Tibial artery (tissue), 4 donors: Measurements from ENCODE around the gene SERPINB6.

Experiments
- DNase-seq, 2 donors: peaks; one replicate each; pipeline ENCODE4 v3.0.0-alpha.2; 2019
- H3K27ac ChIP-seq, 2 donors: fragments of 200-600 bp; sonication (generic) in 1 of 2; 1 replicate in 1 of 2; 2 replicates in 1 of 2; pipeline ENCODE4 v1.5.1; 2018 to 2019; ENCODE audit warnings: mild to moderate bottlenecking in 1 of 2
- H3K27me3 ChIP-seq, 2 donors: fragments of 200-600 bp; sonication (generic) in 1 of 2; one replicate each; pipeline versions ENCODE4 v1.5.1 to v1.6.0; 2016 to 2019
- H3K36me3 ChIP-seq, 3 donors: fragments of 200-600 bp; sonication (generic) in 2 of 3; one replicate each; pipeline ENCODE4 v1.5.1; 2016 to 2019; ENCODE audit warnings: mild to moderate bottlenecking in 2 of 3
- H3K4me1 ChIP-seq, 4 donors: fragments of 200-600 bp; sonication (generic) in 2 of 4; 1 replicate in 3 of 4; 2 replicates in 1 of 4; pipeline ENCODE4 v1.5.1; 2016 to 2019
- H3K4me3 ChIP-seq, 2 donors: fragments of 200-600 bp; sonication (generic) in 1 of 2; 1 replicate in 1 of 2; 2 replicates in 1 of 2; pipeline ENCODE4 v1.5.1; 2018 to 2019; ENCODE audit warnings: mild to moderate bottlenecking in 2 of 2
- H3K9me3 ChIP-seq, 3 donors: fragments of 200-600 bp; sonication (generic) in 1 of 3; one replicate each; pipeline ENCODE4 v1.5.1; 2016 to 2019
- intact Hi-C: fragments of 100-400 bp; cut with DNase I; formaldehyde crosslinking; loops from one replicate; pipeline ENCODE4 v1.15.0; 2023; ENCODE audit warnings: low total_unique reads
- TF ChIP-seq, protein P1 (sequence below), 2 experiments: fragments of 200-600 bp in 1 of 2; fragments of 450-650 bp in 1 of 2; IDR thresholded peaks; one replicate each; pipeline ENCODE4 v1.5.1; 2017 to 2019; ENCODE audit warnings: antibody characterized with exemption in 2 of 2, mild to moderate bottlenecking in 1 of 2, moderate library complexity in 1 of 2

The SERPINB6 gene

DNA sequence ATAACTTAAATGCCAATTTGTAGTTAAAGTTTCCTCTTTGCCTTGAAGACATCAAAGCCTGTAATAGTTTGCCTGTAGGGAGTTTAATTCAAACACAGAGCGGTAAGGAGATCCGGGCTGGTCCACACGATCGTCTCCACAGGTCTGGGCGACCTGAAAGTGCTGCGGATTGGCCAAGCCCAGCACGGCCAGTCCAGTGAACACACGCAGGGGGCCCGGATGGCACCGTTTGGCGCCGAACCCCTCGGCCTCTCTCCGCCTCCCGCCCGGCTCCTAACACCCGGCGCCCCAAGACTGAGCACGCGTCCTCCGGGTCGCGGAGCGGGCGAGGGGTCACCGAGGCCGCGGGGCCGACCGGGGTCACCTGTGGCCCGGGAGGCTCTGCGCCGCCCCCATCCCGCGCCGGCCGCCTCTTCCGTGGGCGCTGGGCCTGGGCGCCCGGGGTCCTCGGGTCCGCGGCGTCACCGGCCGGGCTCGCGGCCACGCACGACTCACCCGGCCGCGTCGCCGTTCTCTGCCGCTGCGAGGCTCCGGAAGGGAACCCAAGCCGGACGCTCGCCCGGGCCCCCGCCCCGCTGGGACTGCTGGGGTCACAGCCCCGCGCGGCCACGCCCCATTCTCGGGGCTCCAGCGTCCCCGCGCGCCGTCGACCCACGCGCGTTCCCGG is 481 bp downstream of the SERPINB6 start:
- DNase-seq: peak; percentile 68 to 90
- Histone ChIP-seq H3K36me3 (peaks cover 0 to 6% (median 0%) of the 10 kb centered on the region in 3 donors), H3K27me3 (no peaks in the 10 kb centered on the region), H3K27ac (peak overlapping the region; percentile 94 to 98), H3K4me1 (peaks cover 0 to 37% (median 8%) of the 10 kb centered on the region in 4 donors), H3K4me3 (peak overlapping the region; percentile 67 to 88), H3K9me3 (no peaks in the 10 kb centered on the region)
- intact Hi-C loops: no loop called here
- TF ChIP-seq, protein P1, sequence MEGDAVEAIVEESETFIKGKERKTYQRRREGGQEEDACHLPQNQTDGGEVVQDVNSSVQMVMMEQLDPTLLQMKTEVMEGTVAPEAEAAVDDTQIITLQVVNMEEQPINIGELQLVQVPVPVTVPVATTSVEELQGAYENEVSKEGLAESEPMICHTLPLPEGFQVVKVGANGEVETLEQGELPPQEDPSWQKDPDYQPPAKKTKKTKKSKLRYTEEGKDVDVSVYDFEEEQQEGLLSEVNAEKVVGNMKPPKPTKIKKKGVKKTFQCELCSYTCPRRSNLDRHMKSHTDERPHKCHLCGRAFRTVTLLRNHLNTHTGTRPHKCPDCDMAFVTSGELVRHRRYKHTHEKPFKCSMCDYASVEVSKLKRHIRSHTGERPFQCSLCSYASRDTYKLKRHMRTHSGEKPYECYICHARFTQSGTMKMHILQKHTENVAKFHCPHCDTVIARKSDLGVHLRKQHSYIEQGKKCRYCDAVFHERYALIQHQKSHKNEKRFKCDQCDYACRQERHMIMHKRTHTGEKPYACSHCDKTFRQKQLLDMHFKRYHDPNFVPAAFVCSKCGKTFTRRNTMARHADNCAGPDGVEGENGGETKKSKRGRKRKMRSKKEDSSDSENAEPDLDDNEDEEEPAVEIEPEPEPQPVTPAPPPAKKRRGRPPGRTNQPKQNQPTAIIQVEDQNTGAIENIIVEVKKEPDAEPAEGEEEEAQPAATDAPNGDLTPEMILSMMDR (IDR thresholded peaks at IDR 0.05): no peak

DNA sequence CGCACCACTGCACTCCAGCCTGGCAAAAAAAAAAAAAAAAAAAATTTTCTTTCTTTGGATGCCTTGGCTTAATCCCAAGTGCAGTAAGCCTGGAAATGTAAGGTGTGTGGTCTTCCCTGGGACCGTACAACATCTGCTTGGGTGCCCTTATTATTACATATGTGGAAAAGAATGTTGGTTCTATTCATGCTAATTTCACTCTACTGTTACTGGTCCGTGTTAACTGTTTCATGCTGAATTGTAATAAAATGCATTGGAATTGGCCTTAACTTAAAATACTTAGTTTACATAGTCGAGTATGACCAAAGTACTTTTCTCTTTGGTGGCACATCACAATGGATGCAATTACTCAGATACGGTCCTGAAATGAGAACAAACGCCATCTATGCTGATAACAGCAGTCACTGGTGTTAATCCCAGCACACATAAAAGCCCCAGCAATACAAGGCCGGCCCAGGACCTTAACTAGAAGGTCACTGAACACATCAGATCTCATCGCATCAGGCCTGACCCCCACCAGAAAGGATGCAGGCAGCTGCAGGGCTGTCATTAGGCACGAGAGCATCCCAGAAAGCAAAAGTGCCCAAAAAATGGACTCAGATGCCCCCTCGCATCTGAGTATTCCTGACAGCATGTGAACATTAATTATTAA is 1.2 kb downstream of the SERPINB6 start:
- H3K27me3 ChIP-seq: no peaks in the 10 kb centered on the region
- peaks cover 0 to 6% (median 0%) of the 10 kb centered on the region in 3 donors for H3K36me3 ChIP-seq
- H3K4me3 ChIP-seq: peak overlapping the region; percentile 67 to 88
- intact Hi-C loops: no loop called here
- H3K9me3 ChIP-seq: no peaks in the 10 kb centered on the region
- peak overlapping the region; percentile 94 to 98 for H3K27ac ChIP-seq
- peaks cover 0 to 37% (median 8%) of the 10 kb centered on the region in 4 donors for H3K4me1 ChIP-seq
- TF ChIP-seq, protein P1 (IDR thresholded peaks at IDR 0.05): no peak
- DNase-seq: no peak

DNA sequence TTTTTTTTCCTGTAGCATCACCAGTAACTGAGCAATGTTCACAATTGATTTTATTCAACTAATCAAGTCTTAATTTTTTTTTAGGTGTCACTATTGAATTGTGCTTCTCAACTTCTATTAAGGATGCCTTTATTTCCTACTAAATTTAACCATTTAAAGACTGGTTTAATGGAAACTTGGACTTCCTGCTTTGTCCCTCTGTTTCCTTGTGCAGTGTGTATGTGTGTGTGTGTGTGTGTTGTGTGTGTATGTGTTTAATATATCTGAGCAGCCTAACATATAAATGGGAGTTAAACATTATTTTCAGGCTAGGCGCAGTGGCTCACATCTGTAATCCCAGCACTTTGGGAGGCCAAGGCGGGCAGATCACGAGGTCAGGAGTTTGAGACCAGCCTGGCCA is 1.8 kb downstream of the SERPINB6 start:
- Histone ChIP-seq H3K9me3 (no peaks in the 10 kb centered on the region), H3K27me3 (no peaks in the 10 kb centered on the region), H3K4me3 (peak overlapping the region in 1 of 2 donors; percentile 88), H3K27ac (peak overlapping the region; percentile 94 to 98), H3K36me3 (peaks cover 0 to 6% (median 0%) of the 10 kb centered on the region in 3 donors), H3K4me1 (peaks cover 0 to 37% (median 8%) of the 10 kb centered on the region in 4 donors)
- TF ChIP-seq, protein P1 (IDR thresholded peaks at IDR 0.05): no peak
- intact Hi-C loops: no loop called here
- no peak for DNase-seq

DNA sequence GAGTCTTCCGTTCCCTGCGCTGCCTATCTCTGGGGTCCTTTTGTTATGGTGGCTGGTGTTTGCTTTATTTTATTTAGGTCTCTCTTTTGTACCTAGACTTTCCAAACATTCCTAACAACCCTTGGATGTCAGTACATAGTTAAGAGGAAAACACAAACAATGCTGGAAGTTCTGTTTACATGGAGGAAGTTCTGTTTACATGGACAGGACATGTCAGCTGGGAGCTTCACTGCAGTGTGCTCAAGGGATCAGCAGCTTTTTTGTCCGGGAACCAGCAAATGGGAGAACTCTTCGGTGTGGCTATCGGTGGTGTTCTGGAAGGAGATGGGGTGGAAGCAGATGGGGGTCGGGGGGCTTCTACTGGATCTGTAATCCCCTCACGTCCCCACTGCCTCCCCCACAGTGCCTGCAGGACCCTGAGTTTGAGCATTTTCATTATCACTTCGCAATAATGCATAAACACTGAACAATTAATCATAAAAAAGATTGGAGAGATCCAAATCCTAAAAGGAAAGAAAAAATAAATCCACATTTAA is 2.7 kb downstream of the SERPINB6 start:
- peak overlapping the region in 1 of 2 donors; percentile 0 for H3K4me3 ChIP-seq
- H3K27me3 ChIP-seq: no peaks in the 10 kb centered on the region
- H3K4me1 ChIP-seq: peaks cover 0 to 43% (median 8%) of the 10 kb centered on the region in 4 donors
- peak overlapping the region; percentile 94 to 98 for H3K27ac ChIP-seq
- TF ChIP-seq, protein P1 (IDR thresholded peaks at IDR 0.05): no peak
- intact Hi-C loops: no loop called here
- peaks cover 0 to 6% (median 0%) of the 10 kb centered on the region in 3 donors for H3K36me3 ChIP-seq
- H3K9me3 ChIP-seq: no peaks in the 10 kb centered on the region
- DNase-seq: no peak

DNA sequence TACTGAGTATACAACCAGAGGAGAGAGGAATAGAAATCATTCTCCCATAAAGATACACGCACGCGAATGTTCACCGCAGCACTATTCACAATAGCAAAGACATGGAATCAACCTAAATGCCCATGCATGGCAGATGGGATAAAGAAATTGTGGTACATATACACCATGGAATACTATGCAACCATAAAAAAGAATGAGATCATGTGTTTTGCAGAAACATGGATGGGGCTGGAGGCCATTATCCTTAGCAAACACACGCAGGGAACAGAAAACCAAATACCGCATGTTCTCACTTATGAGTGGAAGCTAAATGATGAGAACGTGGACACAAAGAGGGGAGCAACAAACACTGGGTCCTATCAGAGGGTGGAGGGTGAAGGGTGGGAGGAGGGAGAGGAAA is 3.4 kb downstream of the SERPINB6 start:
- DNase-seq: no peak
- Histone ChIP-seq H3K36me3 (peaks cover 0 to 6% (median 0%) of the 10 kb centered on the region in 3 donors), H3K4me1 (peaks cover 0 to 51% (median 8%) of the 10 kb centered on the region in 4 donors), H3K27ac (no peak overlapping the region), H3K4me3 (no peak overlapping the region), H3K9me3 (no peaks in the 10 kb centered on the region), H3K27me3 (no peaks in the 10 kb centered on the region)
- intact Hi-C loops: no loop called here
- TF ChIP-seq, protein P1 (IDR thresholded peaks at IDR 0.05): no peak
